ENCODE measurements around the gene LRP3. TPM values are rescaled to one million over a fixed set of nuclear protein-coding genes. Genes with fewer than 3 reads are reported as not detected.

LRP3 gene
- total and polyA plus RNA-seq, 3 donors from 2014 or later, result 21.8 to 50.9 (median 29.3) TPM

DNA sequence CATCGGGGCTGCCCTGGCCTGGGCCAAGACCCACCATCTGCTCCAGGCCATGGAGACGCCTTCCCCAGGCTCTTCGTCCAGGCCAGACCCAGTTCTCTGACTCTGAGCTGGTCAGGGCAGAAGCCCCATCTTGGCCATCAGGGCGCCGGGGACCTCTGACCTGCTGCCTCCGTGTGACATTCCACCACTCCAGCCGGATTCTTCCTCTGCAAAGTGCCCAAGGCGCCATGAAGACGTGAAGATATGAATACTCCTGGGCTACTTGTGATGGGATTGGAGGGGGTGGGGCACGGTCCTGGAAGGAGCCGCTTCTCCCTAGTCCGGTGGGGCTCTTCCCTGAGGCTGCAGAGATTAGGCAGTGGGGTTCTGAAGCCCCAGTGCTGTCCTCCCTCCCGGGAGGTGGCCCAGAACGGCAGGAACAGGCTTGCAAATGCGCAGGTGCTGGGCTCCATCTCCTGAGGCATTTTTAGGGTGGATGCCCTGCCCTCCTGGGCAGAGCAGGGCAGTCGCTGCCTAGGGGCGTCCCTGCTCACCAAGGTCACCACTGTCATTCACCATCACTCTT, 57.5 kb downstream of the LRP3 start:
- DNase-seq, result no peak
- intact Hi-C loops (cut with DNase I; ENCODE audit: low total_unique reads), result no loop called here
- Histone ChIP-seq H3K27me3 (no peaks in the 10 kb centered on the region), H3K4me1 (no peaks in the 10 kb centered on the region), H3K27ac (no peak overlapping the region), H3K4me3 (no peak overlapping the region), H3K9me3 (no peaks in the 10 kb centered on the region), H3K36me3 (ENCODE audit: low read depth, missing control alignments) (no peaks in the 10 kb centered on the region)
- TF ChIP-seq CTCF (IDR thresholded peaks at IDR 0.05), result no peak
- TF ChIP-seq POLR2A (IDR thresholded peaks at IDR 0.05), result no peak
- 51 to 83% methylated on average over 2 to 17 of the region's 17 CpGs for WGBS, 2 donors

DNA sequence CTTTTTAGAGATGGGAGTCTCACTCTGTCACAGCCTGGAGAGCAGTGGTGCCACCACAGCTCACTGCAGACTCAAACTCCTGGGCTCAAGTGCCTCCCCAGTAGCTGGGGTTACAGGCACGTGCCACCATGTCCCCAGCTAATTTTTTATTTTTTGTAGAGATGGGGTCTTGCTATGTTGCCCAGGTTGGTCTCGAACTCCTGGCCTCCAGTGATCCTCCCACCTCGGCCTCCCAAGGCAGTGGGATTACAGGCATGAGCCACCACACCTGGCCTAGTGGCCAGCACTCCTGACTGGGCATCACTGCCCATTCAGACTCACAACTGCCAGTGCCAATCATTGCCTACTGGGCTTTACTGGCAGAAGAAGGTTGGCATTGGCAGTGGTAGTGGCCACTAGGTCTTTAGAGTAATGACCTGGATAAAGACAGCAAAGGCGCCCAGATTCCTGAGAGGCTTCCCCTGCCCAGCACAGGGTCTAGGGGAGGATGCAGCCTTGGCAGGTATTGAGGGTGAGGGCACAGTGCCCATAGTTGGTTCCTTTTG, 58.4 kb downstream of the LRP3 start:
- TF ChIP-seq POLR2A (IDR thresholded peaks at IDR 0.05) (no peak), CTCF (IDR thresholded peaks at IDR 0.05) (no peak)
- intact Hi-C loops (cut with DNase I; ENCODE audit: low total_unique reads), result no loop called here
- no peaks in the 10 kb centered on the region for H3K36me3 ChIP-seq (ENCODE audit: low read depth, missing control alignments)
- DNase-seq, result no peak
- no peak overlapping the region for H3K27ac ChIP-seq
- no peaks in the 10 kb centered on the region for H3K4me1 ChIP-seq
- no peaks in the 10 kb centered on the region for H3K9me3 ChIP-seq
- no peak overlapping the region for H3K4me3 ChIP-seq
- H3K27me3 ChIP-seq, result no peaks in the 10 kb centered on the region
- 86 to 94% methylated on average over 3 to 4 of the region's 4 CpGs for WGBS, 2 donors

GRCh38 chr19:33252971-33253370, 58.8 kb downstream of the LRP3 start:
- intact Hi-C loops (cut with DNase I; ENCODE audit: low total_unique reads), result no loop called here
- H3K4me3 ChIP-seq, result no peak overlapping the region
- no peaks in the 10 kb centered on the region for H3K9me3 ChIP-seq
- WGBS, 2 donors, result 79 to 85% methylated on average over 4 to 8 of the region's 8 CpGs
- TF ChIP-seq POLR2A (IDR thresholded peaks at IDR 0.05) (no peak), CTCF (IDR thresholded peaks at IDR 0.05) (no peak)
- H3K36me3 ChIP-seq (ENCODE audit: low read depth, missing control alignments), result no peaks in the 10 kb centered on the region
- no peak for DNase-seq
- H3K27me3 ChIP-seq, result no peaks in the 10 kb centered on the region
- H3K27ac ChIP-seq, result no peak overlapping the region
- H3K4me1 ChIP-seq, result no peaks in the 10 kb centered on the region

GRCh38 chr19:33254245-33254824, 60.2 kb downstream of the LRP3 start:
- TF ChIP-seq CTCF (IDR thresholded peaks at IDR 0.05) (no peak), POLR2A (IDR thresholded peaks at IDR 0.05) (no peak)
- Histone ChIP-seq H3K36me3 (ENCODE audit: low read depth, missing control alignments) (no peaks in the 10 kb centered on the region), H3K27me3 (no peaks in the 10 kb centered on the region), H3K27ac (no peak overlapping the region), H3K4me1 (no peaks in the 10 kb centered on the region), H3K4me3 (no peak overlapping the region), H3K9me3 (no peaks in the 10 kb centered on the region)
- no peak for DNase-seq
- intact Hi-C loops (cut with DNase I; ENCODE audit: low total_unique reads), result no loop called here
- WGBS, 2 donors, result 82 to 86% methylated on average over 5 to 13 of the region's 13 CpGs

- intact Hi-C loops (cut with DNase I; ENCODE audit: low total_unique reads), result no loop called here
- 89 to 94% methylated on average over 7 of the region's 7 CpGs for WGBS, 2 donors
- no peak for DNase-seq
- Histone ChIP-seq H3K4me3 (no peak overlapping the region), H3K36me3 (ENCODE audit: low read depth, missing control alignments) (no peaks in the 10 kb centered on the region), H3K4me1 (no peaks in the 10 kb centered on the region), H3K27me3 (no peaks in the 10 kb centered on the region), H3K27ac (no peak overlapping the region), H3K9me3 (no peaks in the 10 kb centered on the region)
- TF ChIP-seq POLR2A (IDR thresholded peaks at IDR 0.05) (no peak), CTCF (IDR thresholded peaks at IDR 0.05) (no peak)
These were observed 61.7 kb downstream of the LRP3 start for GRCh38 chr19:33255781-33256180.
